COLO668 (cell line): ENCODE results near the gene R3HDM1.
"Not testable (repeated sequence)": the region's sequence is repeated elsewhere in the genome, so short reads cannot be mapped to it uniquely, and the experiment has no call there.

Source experiments
- DNase-seq: peaks from one replicate; lab custom pipeline; 2025; ENCODE audit not compliant: unreplicated experiment; lab: John Stamatoyannopoulos, UW

R3HDM1 gene

DNA sequence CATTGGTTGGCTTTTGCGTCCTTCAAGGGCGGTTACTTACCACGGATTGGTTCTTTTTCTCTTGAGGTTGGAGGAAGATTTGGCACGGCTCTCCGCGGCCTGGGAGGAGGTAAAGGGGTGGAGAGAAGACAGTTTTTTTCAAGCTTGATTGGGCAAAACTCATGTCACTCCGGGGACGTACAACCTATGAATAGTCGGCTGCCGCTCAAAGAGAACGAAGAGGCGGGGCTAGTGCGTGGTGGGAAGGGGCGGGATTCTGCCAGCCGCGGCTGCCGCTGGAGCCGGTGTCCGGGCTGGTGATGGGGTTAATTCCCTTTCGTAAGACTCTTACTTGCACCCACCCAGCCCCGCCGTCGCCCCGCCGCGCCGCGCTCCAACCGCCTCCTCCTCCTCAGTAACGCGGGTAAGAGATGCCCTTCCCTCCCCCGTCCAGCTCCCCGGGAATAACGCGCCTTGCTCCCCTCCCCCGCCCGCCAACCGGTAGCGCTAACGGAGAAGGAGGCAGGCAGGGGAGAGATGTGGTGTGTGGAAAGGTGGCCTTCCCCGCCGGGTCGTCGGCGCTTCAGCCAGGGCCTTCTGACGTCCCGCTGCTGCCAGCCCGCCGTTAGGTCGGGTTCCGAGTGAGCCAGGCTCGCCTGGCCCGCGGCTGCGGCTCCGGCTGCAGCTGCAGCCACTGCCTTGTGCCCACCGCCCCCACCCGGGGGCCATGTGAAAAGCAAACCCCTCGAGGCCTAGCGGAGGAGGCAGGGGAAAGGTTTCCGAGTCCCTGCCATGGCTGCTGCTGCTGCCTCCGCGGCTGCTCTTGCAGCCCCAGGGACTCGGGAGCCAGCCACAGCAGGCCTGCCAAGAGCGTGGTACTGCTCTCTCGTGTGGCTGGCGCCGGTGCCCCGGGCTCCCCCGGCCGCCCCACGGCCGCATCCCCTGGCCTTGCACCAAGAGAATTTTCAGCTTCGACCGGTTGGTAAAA lies at the start of gene R3HDM1:
Gene R3HDM1, plus strand, starts transcription at position 254 of the 967 bp plus-strand sequence. CDS start 73,362 bp downstream, outside the sequence.
- DNase-seq: peak; percentile 98

DNA sequence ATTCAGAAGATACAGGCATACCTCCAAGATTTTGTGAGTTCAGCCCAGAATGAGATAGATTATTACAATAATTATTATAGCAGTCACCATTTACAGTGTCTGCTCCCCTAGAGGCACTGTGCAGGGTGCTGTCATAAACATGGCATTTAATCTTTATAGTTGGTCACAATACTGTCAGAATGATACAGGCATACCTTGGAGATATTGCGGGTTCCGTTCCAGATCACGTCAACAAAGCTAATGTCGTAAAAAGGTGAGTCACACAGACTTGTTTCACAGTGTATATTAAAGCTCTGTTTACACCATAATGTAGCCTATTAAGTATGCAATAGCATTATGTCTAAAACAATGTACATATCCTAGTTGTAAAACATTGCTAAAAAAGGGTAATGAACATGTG lies 45.8 kb upstream of the R3HDM1 start:
- no peak for DNase-seq

DNA sequence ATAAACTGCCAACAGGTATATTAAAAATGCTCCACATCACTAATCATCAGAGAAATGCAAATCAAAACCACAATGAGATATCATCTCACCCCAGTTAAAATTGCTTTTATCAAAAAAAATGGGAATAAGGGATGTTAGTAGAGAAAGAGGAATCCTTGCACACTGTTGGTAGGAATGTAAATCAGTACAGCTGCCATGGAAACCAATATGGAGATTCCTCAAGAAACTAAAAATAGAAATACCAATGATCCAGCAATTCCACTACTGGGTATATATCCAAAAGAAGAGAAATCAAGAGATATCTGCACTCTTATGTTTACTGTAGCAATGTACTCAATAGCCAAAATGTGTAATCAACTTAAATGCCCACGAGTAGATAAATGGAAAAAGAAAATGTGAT lies 40.9 kb upstream of the R3HDM1 start:
- DNase-seq: no peak

DNA sequence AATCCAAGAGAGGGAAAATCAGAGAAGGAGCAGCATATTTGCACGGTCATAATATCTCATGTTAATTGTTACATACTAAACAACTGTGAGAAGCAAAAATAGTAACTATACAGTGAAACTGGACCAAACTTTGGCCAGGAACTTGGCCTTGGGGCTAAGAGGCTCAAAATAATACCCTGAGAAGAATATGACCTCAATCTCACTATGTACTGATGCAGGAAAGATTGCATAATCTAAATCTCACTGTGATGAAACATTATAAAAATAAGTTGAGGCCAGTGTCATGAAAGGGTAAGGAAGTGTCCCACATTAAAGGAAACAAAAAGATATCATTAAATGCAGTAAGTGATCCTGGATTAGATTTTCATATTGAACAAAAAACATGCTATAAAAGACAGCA lies 36.8 kb upstream of the R3HDM1 start:
- no peak for DNase-seq

DNA sequence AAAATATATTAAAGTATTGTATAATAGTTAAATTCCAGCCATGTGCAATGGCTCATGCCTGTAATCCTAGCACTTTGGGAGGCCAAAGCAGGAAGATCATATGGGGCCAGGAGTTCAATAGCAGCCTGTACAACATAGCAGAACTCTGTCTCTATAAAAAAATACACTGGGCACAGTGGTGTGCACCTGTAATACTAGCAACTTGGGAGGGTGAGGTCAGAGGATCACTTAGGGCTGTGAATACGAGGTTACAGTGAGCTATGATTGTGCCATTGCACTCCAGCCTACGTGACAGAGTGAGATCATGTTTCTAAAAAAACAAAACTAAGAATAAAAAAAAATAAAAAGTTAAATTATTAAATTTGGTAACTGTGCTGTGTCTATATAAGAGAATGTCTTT lies 36.4 kb upstream of the R3HDM1 start:
- no peak for DNase-seq

DNA sequence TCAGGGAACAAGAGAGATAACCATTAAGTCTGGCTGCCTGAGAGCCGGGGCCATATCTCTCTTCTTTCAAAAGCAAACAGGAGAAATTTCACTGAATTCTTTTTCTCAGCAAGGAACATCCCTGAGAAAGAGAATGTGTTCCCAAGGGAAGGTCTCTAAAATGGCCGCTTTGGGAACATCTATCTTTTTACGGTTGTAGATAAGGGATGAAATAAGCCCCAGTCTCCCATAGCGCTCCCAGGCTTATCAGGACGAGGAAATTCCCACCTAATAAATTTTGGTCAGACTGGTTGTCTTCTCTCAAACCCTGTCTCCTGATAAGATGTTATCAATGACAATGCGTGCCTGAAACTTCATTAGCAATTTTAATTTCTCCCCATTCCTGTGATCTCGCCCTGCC lies 32.7 kb upstream of the R3HDM1 start:
- DNase-seq: not testable (repeated sequence)

DNA sequence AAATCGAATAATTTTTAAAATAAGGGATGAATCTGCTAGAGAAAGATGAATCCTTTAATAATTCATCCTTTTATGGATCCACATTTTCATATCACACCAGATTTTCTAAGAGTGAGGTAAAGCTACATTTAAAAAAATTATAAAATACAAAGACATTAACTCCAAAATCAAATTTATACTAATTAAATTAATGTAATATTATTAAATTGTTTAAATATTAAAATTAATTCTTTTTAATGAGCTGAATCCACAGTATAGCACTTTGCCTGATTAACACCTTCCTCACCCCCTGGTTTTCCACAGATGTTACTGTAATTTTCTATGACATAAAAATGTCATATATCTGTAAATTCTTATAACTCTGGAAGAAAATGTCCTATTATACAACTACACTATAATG lies 26.5 kb upstream of the R3HDM1 start:
- no peak for DNase-seq

DNA sequence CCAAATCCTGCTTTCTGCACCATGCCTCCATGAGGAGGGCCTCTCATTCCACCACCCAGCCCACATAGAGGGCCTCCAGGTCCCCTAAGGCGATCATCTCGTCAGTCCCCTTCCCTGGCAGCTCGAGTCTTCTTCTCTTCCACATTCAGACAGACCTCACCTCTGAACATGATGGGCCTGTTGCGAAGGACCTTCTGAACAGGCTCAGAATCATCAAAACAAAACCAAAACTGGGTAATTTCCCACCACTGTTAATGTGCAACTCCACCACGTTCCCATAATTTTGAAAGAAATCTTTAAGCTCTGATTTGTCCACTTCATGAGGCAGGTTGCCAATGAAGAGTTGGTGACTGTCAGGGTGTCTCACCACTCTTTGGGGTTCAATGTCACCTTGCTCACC lies 20.7 kb upstream of the R3HDM1 start:
- DNase-seq: no peak

DNA sequence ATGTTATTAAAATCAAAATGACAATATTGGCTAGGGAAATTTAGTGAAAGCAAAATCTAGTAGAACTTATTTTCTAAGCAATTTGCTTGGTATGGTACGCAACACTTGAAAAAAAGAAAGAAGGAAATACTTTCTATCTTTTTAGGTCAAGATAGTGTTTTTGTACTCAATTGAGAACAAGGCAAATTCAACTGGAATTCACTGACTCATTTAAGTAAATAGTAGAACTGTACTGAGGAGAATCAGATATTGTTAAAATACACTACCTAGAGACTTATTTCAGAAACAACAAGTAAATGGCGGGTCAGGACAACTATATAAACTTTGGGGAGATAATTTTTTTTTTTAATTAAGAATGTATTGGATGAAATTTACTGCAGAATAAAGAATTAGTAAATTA lies 19.2 kb upstream of the R3HDM1 start:
- DNase-seq: no peak

DNA sequence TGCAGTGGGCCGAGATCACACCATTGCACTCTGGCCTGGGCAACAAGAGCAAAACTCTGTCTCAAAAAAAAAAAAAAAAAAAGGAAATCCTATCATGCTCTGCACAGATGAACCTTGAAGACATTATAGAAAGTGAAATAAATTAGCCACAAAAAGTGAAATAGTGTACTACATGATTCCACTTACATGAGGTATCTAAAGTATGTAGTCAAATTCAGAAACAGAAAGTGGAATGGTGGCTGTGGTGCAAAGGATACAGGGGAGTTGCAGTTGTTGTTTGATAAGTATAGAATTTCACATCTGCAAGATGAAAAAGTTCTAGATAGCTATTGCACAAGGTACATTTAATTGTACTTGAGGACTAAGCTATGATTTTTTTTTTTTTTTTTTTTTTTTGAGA lies 5.5 kb upstream of the R3HDM1 start:
- no peak for DNase-seq

DNA sequence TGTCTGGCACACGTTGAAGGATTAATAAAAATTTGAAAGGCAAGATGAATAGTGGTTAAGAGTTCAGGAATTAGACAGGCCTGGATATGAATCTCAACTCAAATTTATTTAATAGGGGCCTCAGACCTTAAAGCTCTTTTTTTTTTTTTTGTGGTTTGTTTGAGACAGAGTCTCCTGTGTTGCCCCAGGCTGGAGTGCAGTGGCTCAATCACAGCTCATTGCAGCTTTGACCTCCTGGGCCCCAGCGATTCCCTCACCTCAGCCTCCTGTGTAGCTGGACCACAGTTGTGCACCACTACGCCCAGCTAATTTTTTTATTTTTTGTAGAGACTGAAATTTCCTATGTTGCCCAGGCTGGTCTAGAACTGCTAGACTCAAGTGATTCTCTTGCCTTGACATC lies 3.3 kb upstream of the R3HDM1 start:
- no peak for DNase-seq

DNA sequence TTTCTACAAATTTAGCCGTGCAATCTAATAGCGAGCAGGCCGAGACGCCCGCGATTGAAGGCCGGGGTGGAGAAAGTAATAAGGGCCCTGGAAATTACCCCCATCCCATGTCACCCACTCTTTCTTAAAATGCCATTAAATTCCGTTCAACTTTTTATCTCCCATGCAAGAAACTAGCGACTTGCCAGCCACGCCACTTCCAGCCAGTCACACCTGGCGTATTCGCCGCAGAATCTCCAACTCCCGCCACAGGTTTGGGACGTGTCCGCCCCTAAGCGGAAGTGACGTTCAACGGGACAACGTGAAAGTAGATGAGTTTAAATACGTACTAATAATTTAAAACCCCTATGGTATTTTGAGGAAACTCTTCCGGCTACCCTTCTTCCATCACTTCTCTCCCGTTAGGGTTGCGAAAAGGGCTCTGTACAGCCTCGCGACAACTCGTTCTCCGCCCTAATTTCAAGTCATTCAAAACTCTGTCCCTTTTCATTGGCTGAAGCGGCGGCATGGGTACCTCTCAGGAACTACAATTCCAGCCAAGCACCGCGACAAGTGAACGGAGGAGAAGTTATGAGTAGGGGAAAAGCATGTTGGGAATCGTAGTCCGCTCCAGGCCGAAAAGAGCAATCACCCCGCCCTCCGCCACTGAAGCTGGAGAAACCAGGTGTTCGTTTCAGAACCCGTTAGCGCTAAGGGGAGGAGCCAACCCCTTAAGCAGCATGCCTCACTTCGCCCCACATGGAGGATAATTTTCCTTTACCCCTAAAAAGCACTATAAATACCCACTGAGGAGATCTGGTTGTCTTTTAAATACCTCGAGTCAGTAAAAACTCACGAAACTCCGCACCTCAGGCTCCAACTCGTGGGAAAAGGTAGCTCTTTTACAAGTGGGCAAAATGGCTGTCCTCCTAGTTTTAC lies 712 bp upstream of the R3HDM1 start, which contains the start of gene ZRANB3:
Gene ZRANB3, minus strand, starts transcription at position 906 of the 918 bp plus-strand sequence.
- peak; percentile 95 for DNase-seq

DNA sequence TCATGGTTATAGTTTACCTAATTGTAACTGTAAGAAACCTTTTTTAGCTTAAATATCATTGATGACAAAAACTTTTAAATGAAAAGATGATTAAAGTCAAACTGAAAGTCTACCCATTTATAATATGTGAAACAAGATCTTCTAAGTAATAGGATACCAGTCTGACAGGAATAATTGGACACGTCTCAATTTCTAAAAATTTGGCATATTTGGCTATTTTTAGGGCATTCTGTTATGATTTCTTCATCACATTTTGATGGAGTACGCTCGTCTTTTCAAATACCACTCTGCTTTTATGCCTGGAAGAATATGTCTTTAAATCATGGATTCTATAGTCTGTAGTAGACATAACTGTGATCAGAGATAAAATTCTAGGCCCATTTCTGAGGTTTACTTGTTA lies 1.3 kb downstream of the R3HDM1 start:
- no peak for DNase-seq

DNA sequence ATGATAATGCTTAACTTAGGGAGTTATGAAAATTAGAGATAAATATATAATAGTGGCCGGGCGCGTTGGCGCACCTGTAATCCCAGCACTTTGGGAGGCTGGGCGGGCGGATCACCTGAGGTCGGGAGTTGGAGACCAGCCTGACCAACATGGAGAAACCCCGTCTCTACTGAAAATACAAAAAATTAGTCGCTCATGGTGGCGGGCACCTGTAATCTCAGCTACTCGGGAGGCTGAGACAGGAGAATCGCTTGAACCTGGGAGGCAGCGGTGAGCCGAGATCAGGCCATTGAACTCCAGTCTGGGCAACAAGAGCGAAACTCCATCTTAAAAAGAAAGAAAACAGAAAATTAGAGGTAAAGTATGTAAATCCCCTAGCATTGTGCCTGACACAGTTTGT lies 2.3 kb downstream of the R3HDM1 start:
- not testable (repeated sequence) for DNase-seq

DNA sequence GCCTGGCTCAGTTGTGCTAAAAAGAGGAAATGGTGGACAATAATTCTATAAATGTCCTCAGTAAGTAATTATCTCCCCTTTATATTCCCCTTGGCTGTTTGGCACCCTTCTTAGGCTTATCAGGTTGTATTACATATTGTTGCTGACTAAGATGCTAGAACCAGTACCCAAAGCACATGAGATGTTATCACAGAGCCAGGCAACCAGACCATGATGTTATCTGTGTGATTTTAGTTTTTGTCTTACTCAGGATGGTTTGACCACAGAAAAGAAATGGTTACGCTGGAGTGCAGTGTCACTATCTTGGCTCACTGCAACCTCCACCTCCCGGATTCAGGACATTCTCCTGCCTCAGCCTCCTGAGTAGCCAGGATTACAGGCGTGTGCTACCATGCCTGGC lies 15.2 kb downstream of the R3HDM1 start:
- no peak for DNase-seq

DNA sequence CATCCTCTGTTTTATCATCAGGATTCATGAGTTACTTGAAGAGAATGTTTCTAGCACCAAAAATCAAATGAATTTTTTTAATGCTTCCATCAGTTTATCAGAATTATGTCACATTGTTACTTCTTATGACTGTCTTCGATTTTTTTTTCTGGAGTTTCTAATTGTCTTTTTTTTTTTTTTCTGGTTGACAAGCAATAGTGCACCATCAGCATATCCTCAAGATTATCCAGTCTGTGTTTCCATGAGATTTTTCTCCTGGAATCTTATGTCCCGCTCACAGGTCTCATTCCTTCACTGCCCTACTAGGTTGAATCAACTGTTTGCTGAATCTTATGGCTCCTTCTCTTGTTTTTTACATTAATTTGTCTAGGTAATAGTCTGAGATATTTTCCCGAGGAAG lies 16.0 kb downstream of the R3HDM1 start:
- no peak for DNase-seq

DNA sequence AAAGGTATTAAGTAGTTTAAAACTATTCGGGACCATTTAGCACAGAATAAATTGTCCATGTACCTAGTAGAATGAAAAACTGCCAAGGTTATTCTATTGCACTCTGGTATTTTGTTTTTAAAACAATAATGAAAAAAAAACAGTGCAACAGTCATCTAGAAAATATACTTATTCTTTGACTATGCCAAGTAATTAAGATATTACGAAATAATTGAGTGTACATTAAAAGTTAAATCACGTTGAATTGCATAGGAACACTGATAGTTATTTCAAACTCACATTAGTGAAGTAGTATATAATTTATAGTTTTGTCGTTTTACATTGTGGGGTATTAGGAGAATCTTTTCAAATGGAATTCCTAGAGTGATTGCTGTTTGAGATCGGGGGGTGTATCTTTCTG lies 20.1 kb downstream of the R3HDM1 start:
- DNase-seq: no peak

DNA sequence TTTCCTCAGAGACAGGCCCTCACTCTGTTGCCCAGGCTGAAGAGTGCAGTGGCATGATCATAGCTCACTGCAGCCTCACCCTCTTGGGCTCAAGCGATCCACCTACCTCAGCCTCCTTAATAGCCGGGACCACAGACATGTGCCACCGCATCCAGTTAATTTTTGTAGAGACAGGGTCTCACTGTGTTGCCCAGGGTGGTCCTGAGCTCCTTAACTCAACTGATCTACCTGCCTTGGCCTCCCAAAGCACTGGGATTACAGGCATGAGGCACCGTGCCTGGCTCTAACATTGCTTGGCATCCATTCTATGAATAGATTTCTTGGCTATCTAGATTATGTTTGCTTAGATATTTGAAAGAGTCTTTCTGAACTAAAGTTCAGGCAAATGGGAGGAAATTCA lies 21.6 kb downstream of the R3HDM1 start:
- no peak for DNase-seq

DNA sequence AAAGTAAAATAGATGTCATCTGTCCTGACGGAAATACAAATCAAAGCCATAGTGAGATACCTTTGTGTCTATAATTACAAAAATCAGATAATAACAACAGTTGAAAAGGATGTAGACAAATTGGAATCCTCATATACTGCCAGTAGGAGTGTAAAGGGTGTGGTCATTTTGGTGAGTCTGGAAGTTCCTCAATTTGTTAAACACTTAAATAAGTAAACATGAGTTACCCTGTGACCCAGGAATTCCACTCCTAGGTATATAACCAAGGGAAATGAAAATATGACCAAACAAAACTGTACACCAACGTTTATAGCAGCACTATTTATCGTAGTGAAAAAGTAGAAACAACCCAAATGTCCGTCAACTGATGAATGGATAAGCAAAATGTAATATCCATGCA lies 24.0 kb downstream of the R3HDM1 start:
- DNase-seq: no peak

DNA sequence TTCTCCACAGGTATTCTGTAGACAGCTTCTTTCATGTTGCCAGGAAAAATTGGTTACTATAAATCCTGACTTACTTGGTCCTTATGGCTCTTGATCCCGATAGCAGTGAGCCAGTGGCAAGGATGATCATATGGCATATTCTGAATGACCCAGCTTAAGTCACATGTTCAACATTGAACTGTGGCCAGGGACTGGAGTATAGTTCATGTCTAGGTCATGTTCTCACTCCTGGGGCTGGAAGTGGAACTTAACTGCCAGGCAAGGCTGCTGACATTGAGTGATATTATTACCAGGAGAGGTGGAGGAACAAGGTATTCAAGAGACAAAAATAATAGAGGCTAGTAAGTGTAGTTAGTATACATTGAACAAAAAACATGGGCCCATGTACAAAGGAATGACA lies 26.2 kb downstream of the R3HDM1 start:
- DNase-seq: no peak

DNA sequence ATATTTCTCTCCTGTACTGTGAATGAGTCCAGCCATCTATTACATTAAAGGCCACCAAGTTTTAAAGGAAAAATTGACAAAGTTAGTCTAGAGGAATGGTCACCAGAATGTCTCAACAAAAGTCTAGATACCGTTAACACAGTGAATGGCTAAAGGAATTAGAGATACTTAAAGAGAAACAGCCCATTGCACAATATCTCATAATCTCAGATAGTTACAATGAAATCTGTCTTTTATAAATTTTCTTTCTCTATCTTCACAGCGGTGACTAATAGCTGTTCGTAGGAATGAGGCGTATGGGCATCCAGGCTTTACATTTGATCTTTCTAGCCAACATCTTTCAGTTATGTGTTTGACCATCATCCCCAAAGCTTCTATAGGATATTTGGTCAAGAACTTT lies 30.6 kb downstream of the R3HDM1 start:
- DNase-seq: no peak

DNA sequence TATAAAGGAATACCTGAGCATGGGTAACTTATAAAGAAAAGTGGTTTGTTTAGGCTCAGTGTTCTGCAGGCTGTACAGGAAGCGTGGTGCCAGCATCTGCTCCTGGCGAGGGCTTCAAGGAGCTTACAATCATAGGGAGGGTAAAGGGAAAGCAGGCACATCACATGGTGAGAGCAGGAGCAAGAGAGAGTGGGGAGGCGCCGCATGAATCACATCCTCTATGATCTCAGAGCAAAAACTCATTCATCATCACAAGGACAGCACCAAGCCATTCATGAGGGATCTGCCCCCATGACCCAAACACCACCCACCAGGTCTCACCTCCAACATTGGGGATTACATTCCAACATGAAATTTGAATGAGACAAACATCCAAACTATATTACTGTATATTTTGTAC lies 32.5 kb downstream of the R3HDM1 start:
- DNase-seq: no peak
